Measurements from ENCODE around the gene BCL2L13.

Gene BCL2L13, protein sequence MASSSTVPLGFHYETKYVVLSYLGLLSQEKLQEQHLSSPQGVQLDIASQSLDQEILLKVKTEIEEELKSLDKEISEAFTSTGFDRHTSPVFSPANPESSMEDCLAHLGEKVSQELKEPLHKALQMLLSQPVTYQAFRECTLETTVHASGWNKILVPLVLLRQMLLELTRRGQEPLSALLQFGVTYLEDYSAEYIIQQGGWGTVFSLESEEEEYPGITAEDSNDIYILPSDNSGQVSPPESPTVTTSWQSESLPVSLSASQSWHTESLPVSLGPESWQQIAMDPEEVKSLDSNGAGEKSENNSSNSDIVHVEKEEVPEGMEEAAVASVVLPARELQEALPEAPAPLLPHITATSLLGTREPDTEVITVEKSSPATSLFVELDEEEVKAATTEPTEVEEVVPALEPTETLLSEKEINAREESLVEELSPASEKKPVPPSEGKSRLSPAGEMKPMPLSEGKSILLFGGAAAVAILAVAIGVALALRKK

DNA sequence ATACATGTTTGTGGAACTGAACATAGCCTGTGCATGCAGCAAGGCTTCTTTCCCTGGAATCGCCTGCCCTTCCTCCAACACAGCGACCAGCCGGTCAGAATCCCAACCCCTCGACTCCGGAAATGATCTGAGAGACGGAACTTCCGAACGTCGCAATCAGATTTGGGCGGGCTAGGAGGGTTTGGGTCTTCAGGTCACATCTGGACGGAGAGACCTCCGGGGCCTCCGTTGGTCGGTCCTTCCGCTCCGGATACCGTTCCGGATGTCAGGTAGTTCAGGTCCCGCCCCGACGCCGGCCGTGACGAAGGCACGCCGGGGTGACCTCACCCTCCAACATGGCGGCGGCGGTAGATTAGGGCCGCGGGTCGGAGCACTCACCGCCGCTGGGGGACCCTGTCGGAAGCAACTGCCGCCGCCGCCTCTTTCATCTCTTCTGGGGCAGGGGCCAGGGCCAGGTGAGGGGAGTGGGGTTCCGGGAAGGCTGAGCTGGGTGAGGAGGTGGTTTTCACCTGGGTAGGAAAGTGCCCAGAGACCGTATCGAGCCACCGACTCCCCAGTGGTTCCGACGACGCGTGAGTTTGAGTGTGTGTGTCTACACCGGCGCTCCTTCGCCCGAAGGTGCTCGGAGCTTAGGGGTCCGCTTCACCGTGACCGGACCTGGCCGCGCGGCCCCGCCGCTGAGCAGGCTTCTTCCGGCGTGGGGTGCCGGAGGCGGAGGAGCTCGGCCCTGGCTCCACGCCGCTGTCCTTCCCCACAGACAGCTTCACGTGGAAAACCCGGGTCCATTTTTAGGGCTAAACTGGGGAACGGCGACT is at the start of gene BCL2L13:
BCL2L13 (plus strand) TSS at position 326 of the 815 bp plus-strand sequence. CDS start 16,955 bp downstream, outside the sequence.
- peak; percentile 89 to 94 for DNase-seq
- peak within 1 kb of the TSS; percentile 83 to 84 for H3K4me3 ChIP-seq
- H3K27ac ChIP-seq = peak within 1 kb of the TSS; percentile 98 to 99
- intact Hi-C loops (cut with DNase I; ENCODE audit: low total_unique reads) = loop anchor here (10.0 kb wide), 1 partner anchor 66 kb away; no protein-coding TSS in a partner anchor
- TF ChIP-seq, protein P1, sequence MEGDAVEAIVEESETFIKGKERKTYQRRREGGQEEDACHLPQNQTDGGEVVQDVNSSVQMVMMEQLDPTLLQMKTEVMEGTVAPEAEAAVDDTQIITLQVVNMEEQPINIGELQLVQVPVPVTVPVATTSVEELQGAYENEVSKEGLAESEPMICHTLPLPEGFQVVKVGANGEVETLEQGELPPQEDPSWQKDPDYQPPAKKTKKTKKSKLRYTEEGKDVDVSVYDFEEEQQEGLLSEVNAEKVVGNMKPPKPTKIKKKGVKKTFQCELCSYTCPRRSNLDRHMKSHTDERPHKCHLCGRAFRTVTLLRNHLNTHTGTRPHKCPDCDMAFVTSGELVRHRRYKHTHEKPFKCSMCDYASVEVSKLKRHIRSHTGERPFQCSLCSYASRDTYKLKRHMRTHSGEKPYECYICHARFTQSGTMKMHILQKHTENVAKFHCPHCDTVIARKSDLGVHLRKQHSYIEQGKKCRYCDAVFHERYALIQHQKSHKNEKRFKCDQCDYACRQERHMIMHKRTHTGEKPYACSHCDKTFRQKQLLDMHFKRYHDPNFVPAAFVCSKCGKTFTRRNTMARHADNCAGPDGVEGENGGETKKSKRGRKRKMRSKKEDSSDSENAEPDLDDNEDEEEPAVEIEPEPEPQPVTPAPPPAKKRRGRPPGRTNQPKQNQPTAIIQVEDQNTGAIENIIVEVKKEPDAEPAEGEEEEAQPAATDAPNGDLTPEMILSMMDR (IDR thresholded peaks at IDR 0.05) = peak in 1 of 2 experiments; percentile 24
- peaks cover 0 to 21% (median 10%) of the 10 kb centered on the region in 4 donors for H3K4me1 ChIP-seq
- H3K9me3 ChIP-seq = no peaks in the 10 kb centered on the region
- no peaks in the 10 kb centered on the region for H3K36me3 ChIP-seq
- H3K27me3 ChIP-seq = no peaks in the 10 kb centered on the region

DNA sequence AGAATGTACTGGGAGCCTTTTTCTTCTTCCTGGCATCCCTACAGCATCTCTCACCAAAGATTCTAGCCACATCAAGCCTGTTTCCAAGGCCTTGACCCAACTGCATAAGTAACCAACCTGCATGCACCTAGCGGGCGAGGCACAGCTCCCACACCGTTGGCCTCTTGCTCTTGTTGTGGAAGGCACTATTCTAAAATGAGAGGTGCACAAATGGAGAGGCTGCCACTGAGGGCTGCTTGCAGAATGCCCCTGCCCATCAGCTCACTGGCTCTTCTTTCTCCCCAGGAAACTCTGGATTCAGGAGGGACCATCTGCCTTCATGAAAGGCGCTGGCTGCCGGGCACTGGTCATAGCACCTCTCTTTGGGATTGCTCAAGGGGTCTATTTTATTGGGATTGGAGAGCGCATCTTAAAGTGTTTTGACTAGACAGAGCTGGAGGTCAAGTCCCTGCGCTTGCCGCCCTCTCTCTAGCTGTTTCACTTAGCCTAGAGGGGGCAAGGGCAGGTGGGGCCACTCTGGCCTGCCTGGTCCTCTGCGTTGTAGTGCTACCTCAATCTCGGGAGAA is 48.7 kb upstream of the BCL2L13 start:
- Histone ChIP-seq H3K4me1 (no peaks in the 10 kb centered on the region), H3K27ac (no peak overlapping the region), H3K9me3 (no peaks in the 10 kb centered on the region), H3K27me3 (no peaks in the 10 kb centered on the region), H3K4me3 (no peak overlapping the region), H3K36me3 (peaks cover 47 to 57% (median 50%) of the 10 kb centered on the region in 3 donors)
- TF ChIP-seq, protein P1 (IDR thresholded peaks at IDR 0.05) = no peak
- intact Hi-C loops (cut with DNase I; ENCODE audit: low total_unique reads) = no loop called here
- peak in 1 of 2 donors; percentile 56 for DNase-seq

DNA sequence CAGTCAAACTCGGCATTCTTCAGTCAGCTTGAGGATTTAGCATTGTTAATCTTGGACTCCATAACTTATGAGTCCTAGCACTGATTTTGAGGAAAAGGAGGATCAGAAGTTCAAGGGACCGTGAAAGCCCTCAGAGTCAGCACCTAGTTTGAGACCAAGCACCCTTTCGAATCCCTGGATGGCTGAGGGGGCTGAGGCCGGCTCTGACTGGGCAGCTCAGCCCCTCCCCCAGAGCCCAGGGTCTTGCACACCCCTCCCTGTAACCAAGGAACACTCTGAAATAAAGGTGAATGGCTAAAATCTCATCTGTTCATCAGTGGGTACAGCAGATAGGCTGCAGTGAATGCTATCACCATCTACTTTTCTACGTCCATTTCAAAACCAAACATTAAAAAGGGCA is 48.0 kb upstream of the BCL2L13 start:
- intact Hi-C loops (cut with DNase I; ENCODE audit: low total_unique reads) = no loop called here
- no peaks in the 10 kb centered on the region for H3K9me3 ChIP-seq
- H3K4me1 ChIP-seq = no peaks in the 10 kb centered on the region
- no peak overlapping the region for H3K4me3 ChIP-seq
- H3K27ac ChIP-seq = no peak overlapping the region
- TF ChIP-seq, protein P1 (IDR thresholded peaks at IDR 0.05) = no peak
- no peaks in the 10 kb centered on the region for H3K27me3 ChIP-seq
- peaks cover 54 to 64% (median 57%) of the 10 kb centered on the region in 3 donors for H3K36me3 ChIP-seq
- peak in 1 of 2 donors; percentile 27 for DNase-seq

DNA sequence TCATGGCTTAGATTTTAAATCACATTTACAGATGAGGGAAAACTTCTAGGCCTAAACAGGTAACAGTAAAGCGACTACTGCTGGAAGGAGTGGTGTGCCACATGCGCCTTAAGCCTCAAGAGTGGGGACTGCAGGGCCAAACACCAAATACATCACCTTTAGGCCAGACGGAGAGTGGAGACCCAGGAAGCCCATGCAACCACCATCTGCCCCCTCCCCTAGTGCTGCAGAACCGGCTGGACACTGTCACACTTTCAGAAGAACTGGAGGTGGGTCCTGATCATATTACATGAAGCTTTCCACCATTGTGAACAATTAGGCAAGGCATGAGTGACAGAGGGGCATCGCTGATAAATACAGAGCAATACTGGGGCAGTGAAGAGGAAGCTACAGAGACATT is 46.4 kb upstream of the BCL2L13 start:
- intact Hi-C loops (cut with DNase I; ENCODE audit: low total_unique reads) = no loop called here
- Histone ChIP-seq H3K27ac (no peak overlapping the region), H3K36me3 (peaks cover 70 to 80% (median 73%) of the 10 kb centered on the region in 3 donors), H3K9me3 (no peaks in the 10 kb centered on the region), H3K27me3 (no peaks in the 10 kb centered on the region), H3K4me1 (no peaks in the 10 kb centered on the region), H3K4me3 (no peak overlapping the region)
- DNase-seq = peak in 1 of 2 donors; percentile 20
- TF ChIP-seq, protein P1 (IDR thresholded peaks at IDR 0.05) = no peak

DNA sequence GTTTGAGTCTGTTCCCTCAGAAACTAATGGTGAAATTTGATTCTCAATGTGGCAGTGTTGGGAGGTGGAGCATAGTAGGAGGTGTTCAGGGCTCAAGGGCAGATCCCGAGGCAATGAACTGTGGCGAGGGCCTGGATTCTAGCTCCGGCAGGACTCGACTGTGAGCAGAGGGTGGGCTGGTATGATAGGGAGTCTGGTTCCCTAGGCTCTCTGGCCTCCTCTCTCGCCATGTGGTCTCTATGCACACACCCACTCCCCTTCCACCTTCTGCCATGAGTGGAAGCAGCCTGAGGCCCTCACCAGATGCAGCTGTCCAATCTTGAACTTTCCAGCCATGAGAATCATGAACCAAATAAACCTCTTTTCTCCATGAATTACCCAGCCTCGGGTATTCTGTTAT is 42.3 kb upstream of the BCL2L13 start:
- intact Hi-C loops (cut with DNase I; ENCODE audit: low total_unique reads) = no loop called here
- Histone ChIP-seq H3K4me1 (no peaks in the 10 kb centered on the region), H3K4me3 (no peak overlapping the region), H3K27me3 (no peaks in the 10 kb centered on the region), H3K36me3 (peaks cover 89 to 99% (median 96%) of the 10 kb centered on the region in 3 donors), H3K27ac (no peak overlapping the region), H3K9me3 (no peaks in the 10 kb centered on the region)
- DNase-seq = peak in 1 of 2 donors; percentile 41
- TF ChIP-seq, protein P1 (IDR thresholded peaks at IDR 0.05) = no peak

Data from tibial artery (tissue), 4 donors.